Nephron (organoid): ENCODE results near the gene GJA9.

Source experiments
- H3K27ac Mint-ChIP-seq, 3 experiments: 2 replicates each; pipeline ENCODE4 v1.8.0; 2020; ENCODE audit warnings: mixed read lengths in 3 of 3, mild to moderate bottlenecking in 2 of 3, moderate library complexity in 1 of 3
- H3K27me3 Mint-ChIP-seq: 2 replicates; pipeline ENCODE4 v1.8.0; 2021; ENCODE audit warnings: low read depth, mild to moderate bottlenecking, moderate library complexity, mixed read lengths
- H3K36me3 Mint-ChIP-seq: 2 replicates; pipeline ENCODE4 v1.8.0; 2020; ENCODE audit warnings: low read depth, mixed read lengths
- H3K4me1 Mint-ChIP-seq: 2 replicates; pipeline ENCODE4 v1.8.0; 2020; ENCODE audit warnings: mixed read lengths
- H3K4me3 Mint-ChIP-seq, 3 experiments: 2 replicates each; pipeline ENCODE4 v1.8.0; 2020; ENCODE audit warnings: mild to moderate bottlenecking in 3 of 3, mixed read lengths in 3 of 3, moderate library complexity in 2 of 3
- H3K9me3 Mint-ChIP-seq: 2 replicates; pipeline ENCODE4 v1.8.0; 2020; ENCODE audit warnings: mixed read lengths
- CTCF ChIP-seq, 3 experiments: fragments of 200-600 bp; sonication (generic); IDR thresholded peaks; one replicate each; pipeline ENCODE4 v1.5.0; 2021; ENCODE audit warnings: antibody characterized with exemption in 3 of 3; ENCODE audit not compliant: unreplicated experiment in 3 of 3

The GJA9 gene

GRCh38 chr1:38881487-38881886, at the start of gene GJA9:
TSS of gene GJA9 (minus strand) at chr1:38881587. CDS start at chr1:38876098, 5,489 bp downstream.
- no peaks in the 10 kb centered on the region for H3K4me1 Mint-ChIP-seq
- H3K27me3 Mint-ChIP-seq = no peaks in the 10 kb centered on the region
- H3K4me3 Mint-ChIP-seq = no peak within 1 kb of the TSS
- H3K36me3 Mint-ChIP-seq = no peaks in the 10 kb centered on the region
- TF ChIP-seq CTCF (IDR thresholded peaks at IDR 0.05; ENCODE audit: unreplicated experiment in 3 of 3) = no peak
- H3K27ac Mint-ChIP-seq = no peak within 1 kb of the TSS
- no peaks in the 10 kb centered on the region for H3K9me3 Mint-ChIP-seq

- no peaks in the 10 kb centered on the region for H3K36me3 Mint-ChIP-seq
- H3K4me1 Mint-ChIP-seq = peaks cover 4% of the 10 kb centered on the region
- H3K27me3 Mint-ChIP-seq = no peaks in the 10 kb centered on the region
- peak overlapping the region in 1 of 3 experiments; percentile 28 for H3K27ac Mint-ChIP-seq
- H3K4me3 Mint-ChIP-seq = no peak overlapping the region
- no peaks in the 10 kb centered on the region for H3K9me3 Mint-ChIP-seq
- TF ChIP-seq CTCF (IDR thresholded peaks at IDR 0.05; ENCODE audit: unreplicated experiment in 3 of 3) = no peak
These were observed 48.1 kb upstream of the GJA9 start for GRCh38 chr1:38929476-38929875.

- no peaks in the 10 kb centered on the region for H3K27me3 Mint-ChIP-seq
- H3K27ac Mint-ChIP-seq = peak overlapping the region in 1 of 3 experiments; percentile 28
- TF ChIP-seq CTCF (IDR thresholded peaks at IDR 0.05; ENCODE audit: unreplicated experiment in 3 of 3) = no peak
- H3K36me3 Mint-ChIP-seq = no peaks in the 10 kb centered on the region
- no peaks in the 10 kb centered on the region for H3K9me3 Mint-ChIP-seq
- H3K4me3 Mint-ChIP-seq = no peak overlapping the region
- peaks cover 4% of the 10 kb centered on the region for H3K4me1 Mint-ChIP-seq
These were observed 47.7 kb upstream of the GJA9 start for GRCh38 chr1:38929054-38929453.

- TF ChIP-seq CTCF (IDR thresholded peaks at IDR 0.05; ENCODE audit: unreplicated experiment in 3 of 3) = no peak
- Mint-ChIP-seq H3K27me3 (no peaks in the 10 kb centered on the region), H3K36me3 (no peaks in the 10 kb centered on the region), H3K27ac (no peak overlapping the region), H3K9me3 (no peaks in the 10 kb centered on the region), H3K4me1 (no peaks in the 10 kb centered on the region), H3K4me3 (no peak overlapping the region)
These were observed 44.7 kb upstream of the GJA9 start for GRCh38 chr1:38926091-38926490.

- Mint-ChIP-seq H3K36me3 (no peaks in the 10 kb centered on the region), H3K9me3 (no peaks in the 10 kb centered on the region), H3K27ac (no peak overlapping the region), H3K4me1 (no peaks in the 10 kb centered on the region), H3K4me3 (no peak overlapping the region), H3K27me3 (no peaks in the 10 kb centered on the region)
- TF ChIP-seq CTCF (IDR thresholded peaks at IDR 0.05; ENCODE audit: unreplicated experiment in 3 of 3) = no peak
These were observed 44.0 kb upstream of the GJA9 start for GRCh38 chr1:38925391-38925790.

- Mint-ChIP-seq H3K4me1 (no peaks in the 10 kb centered on the region), H3K27me3 (no peaks in the 10 kb centered on the region), H3K9me3 (no peaks in the 10 kb centered on the region), H3K4me3 (no peak overlapping the region), H3K27ac (no peak overlapping the region), H3K36me3 (no peaks in the 10 kb centered on the region)
- TF ChIP-seq CTCF (IDR thresholded peaks at IDR 0.05; ENCODE audit: unreplicated experiment in 3 of 3) = no peak
These were observed 42.2 kb upstream of the GJA9 start for GRCh38 chr1:38923607-38924006.
